HEK293 (cell line): ENCODE results near the gene RBBP8NL.

ENCODE experiments used
- ELK4 ChIP-seq: IDR thresholded peaks from 2 replicates; pipeline ENCODE4 v1.6.1; 2011; ENCODE audit warnings: mild to moderate bottlenecking, low read depth, low read length, borderline replicate concordance
- FEZF1 ChIP-seq: fragments of 450-650 bp; formaldehyde crosslinking; IDR thresholded peaks from 2 replicates; pipeline ENCODE4 v1.5.1; 2016; ENCODE audit warnings: missing biosample characterization, missing genetic modification characterization
- GLI4 ChIP-seq: fragments of 450-650 bp; formaldehyde crosslinking; IDR thresholded peaks from 2 replicates; pipeline ENCODE4 v1.5.1; 2016; ENCODE audit warnings: missing biosample characterization, missing genetic modification characterization
- GLIS1 ChIP-seq: fragments of 450-650 bp; formaldehyde crosslinking; IDR thresholded peaks from 2 replicates; pipeline ENCODE4 v1.5.1; 2016; ENCODE audit warnings: missing biosample characterization, missing genetic modification characterization
- HIC1 ChIP-seq: fragments of 450-650 bp; formaldehyde crosslinking; IDR thresholded peaks from 2 replicates; pipeline ENCODE4 v1.5.1; 2016; ENCODE audit warnings: missing biosample characterization, missing genetic modification characterization
- PBX3 ChIP-seq: sonication (generic); formaldehyde crosslinking; IDR thresholded peaks from 2 replicates; pipeline ENCODE4 v1.8.1; 2022; ENCODE audit warnings: mild to moderate bottlenecking, moderate library complexity, missing genetic modification reagents
- REST ChIP-seq: fragments of 450-650 bp; formaldehyde crosslinking; IDR thresholded peaks from 2 replicates; pipeline ENCODE4 v1.5.1; 2016; ENCODE audit warnings: missing biosample characterization, missing genetic modification characterization
- TRIM28 ChIP-seq: IDR thresholded peaks from 2 replicates; pipeline ENCODE4 v1.6.1; 2011; ENCODE audit warnings: low read length, control low read depth, borderline replicate concordance
- WT1 ChIP-seq: fragments of 450-650 bp; formaldehyde crosslinking; IDR thresholded peaks from 2 replicates; pipeline ENCODE4 v1.5.1; 2016; ENCODE audit warnings: missing biosample characterization, missing genetic modification characterization
- YY1 ChIP-seq: fragments of 450-650 bp; formaldehyde crosslinking; IDR thresholded peaks from 2 replicates; pipeline ENCODE4 v1.5.1; 2018; ENCODE audit warnings: missing biosample characterization, missing genetic modification characterization
- ZFP37 ChIP-seq: fragments of 450-650 bp; formaldehyde crosslinking; IDR thresholded peaks from 2 replicates; pipeline ENCODE4 v1.5.1; 2016; ENCODE audit warnings: missing biosample characterization, missing genetic modification characterization
- ZNF112 ChIP-seq: fragments of 450-650 bp; formaldehyde crosslinking; IDR thresholded peaks from 2 replicates; pipeline ENCODE4 v1.5.0; 2017; ENCODE audit warnings: missing biosample characterization, missing genetic modification characterization
- ZNF114 ChIP-seq: fragments of 450-650 bp; formaldehyde crosslinking; IDR thresholded peaks from 2 replicates; pipeline ENCODE4 v1.5.0; 2017; ENCODE audit warnings: missing biosample characterization, missing genetic modification characterization
- ZNF133 ChIP-seq: fragments of 450-650 bp; formaldehyde crosslinking; IDR thresholded peaks from 2 replicates; pipeline ENCODE4 v1.5.1; 2016; ENCODE audit warnings: missing biosample characterization, missing genetic modification characterization
- ZNF16 ChIP-seq: fragments of 450-650 bp; formaldehyde crosslinking; IDR thresholded peaks from 2 replicates; pipeline ENCODE4 v1.5.1; 2016; ENCODE audit warnings: low read depth, missing biosample characterization, missing genetic modification characterization
- ZNF19 ChIP-seq: fragments of 450-650 bp; formaldehyde crosslinking; IDR thresholded peaks from 2 replicates; pipeline ENCODE4; 2016; ENCODE audit warnings: missing biosample characterization, missing genetic modification characterization, low read depth
- ZNF266 ChIP-seq: fragments of 450-650 bp; formaldehyde crosslinking; IDR thresholded peaks from 2 replicates; pipeline ENCODE4 v1.5.1; 2016; ENCODE audit warnings: missing biosample characterization, missing genetic modification characterization, low read depth
- ZNF280D ChIP-seq: fragments of 450-650 bp; formaldehyde crosslinking; IDR thresholded peaks from 2 replicates; pipeline ENCODE4 v1.5.1; 2016; ENCODE audit warnings: missing biosample characterization, missing genetic modification characterization
- ZNF354C ChIP-seq: fragments of 450-650 bp; formaldehyde crosslinking; IDR thresholded peaks from 2 replicates; pipeline ENCODE4 v1.5.1; 2016; ENCODE audit warnings: missing biosample characterization, missing genetic modification characterization, low read depth, borderline replicate concordance
- ZNF394 ChIP-seq: fragments of 450-650 bp; formaldehyde crosslinking; IDR thresholded peaks from 2 replicates; pipeline ENCODE4 v1.5.1; 2016; ENCODE audit warnings: missing biosample characterization, missing genetic modification characterization, mild to moderate bottlenecking, moderate library complexity, borderline replicate concordance
- ZNF426 ChIP-seq: fragments of 450-650 bp; formaldehyde crosslinking; IDR thresholded peaks from 2 replicates; pipeline ENCODE4 v1.5.1; 2017; ENCODE audit warnings: missing biosample characterization, missing genetic modification characterization, mild to moderate bottlenecking, inconsistent platforms, moderate library complexity
- ZNF433 ChIP-seq: fragments of 450-650 bp; formaldehyde crosslinking; IDR thresholded peaks from 2 replicates; pipeline ENCODE4 v1.5.1; 2016; ENCODE audit warnings: missing biosample characterization, missing genetic modification characterization, low read depth
- ZNF501 ChIP-seq: fragments of 450-650 bp; formaldehyde crosslinking; IDR thresholded peaks from 2 replicates; pipeline ENCODE4 v1.5.1; 2016; ENCODE audit warnings: missing biosample characterization, missing genetic modification characterization
- ZNF510 ChIP-seq: fragments of 450-650 bp; formaldehyde crosslinking; IDR thresholded peaks from 2 replicates; pipeline ENCODE4 v1.5.1; 2018; ENCODE audit warnings: mild to moderate bottlenecking, missing genetic modification characterization, missing biosample characterization; ENCODE audit not compliant: insufficient replicate concordance
- ZNF544 ChIP-seq: fragments of 450-650 bp; formaldehyde crosslinking; IDR thresholded peaks from 2 replicates; pipeline ENCODE4 v1.5.0; 2017; ENCODE audit warnings: missing biosample characterization, missing genetic modification characterization
- ZNF558 ChIP-seq: fragments of 450-650 bp; formaldehyde crosslinking; IDR thresholded peaks from 2 replicates; pipeline ENCODE4 v1.5.1; 2016; ENCODE audit warnings: missing biosample characterization, missing genetic modification characterization
- ZNF585B ChIP-seq: fragments of 450-650 bp; formaldehyde crosslinking; IDR thresholded peaks from 2 replicates; pipeline ENCODE4 v1.5.1; 2016; ENCODE audit warnings: missing biosample characterization, missing genetic modification characterization
- ZNF596 ChIP-seq: fragments of 450-650 bp; IDR thresholded peaks from 2 replicates; pipeline ENCODE4 v1.5.0; 2018; ENCODE audit warnings: missing biosample characterization, mild to moderate bottlenecking, missing genetic modification characterization, moderate library complexity
- ZNF654 ChIP-seq: fragments of 450-650 bp; formaldehyde crosslinking; IDR thresholded peaks from 2 replicates; pipeline ENCODE4 v1.5.1; 2016; ENCODE audit warnings: low read depth, missing biosample characterization, missing genetic modification characterization
- ZNF677 ChIP-seq: fragments of 450-650 bp; IDR thresholded peaks from 2 replicates; pipeline ENCODE4 v1.5.0; 2018; ENCODE audit warnings: missing biosample characterization, mild to moderate bottlenecking, missing genetic modification characterization, moderate library complexity
- ZNF768 ChIP-seq: fragments of 450-650 bp; formaldehyde crosslinking; IDR thresholded peaks from 2 replicates; pipeline ENCODE4 v1.5.1; 2018; ENCODE audit warnings: missing biosample characterization, mild to moderate bottlenecking, missing genetic modification characterization

RBBP8NL gene

GRCh38 chr20:62377615-62378178 is 49.6 kb downstream of the RBBP8NL start (continued):
- TF ChIP-seq ZNF426 (tag by site-specific recombination) (no peak), ZNF19 (tag by site-specific recombination) (no peak), ZNF280D (no peak), ZNF354C (tag by site-specific recombination) (no peak), HIC1 (tag by site-specific recombination) (no peak), ZNF558 (tag by site-specific recombination) (no peak), ZNF768 (tag by site-specific recombination) (no peak), ZNF501 (no peak), ZNF266 (tag by site-specific recombination) (no peak), ZNF114 (no peak), PBX3 (CRISPR knock-in tag) (no peak), ZNF654 (no peak), ZNF677 (no peak), ZNF133 (tag by site-specific recombination) (no peak), ELK4 (no peak), ZNF596 (tag by site-specific recombination) (no peak), REST (tag by site-specific recombination) (no peak), TRIM28 (no peak), WT1 (no peak), ZNF585B (tag by site-specific recombination) (no peak), ZNF433 (tag by site-specific recombination) (no peak), YY1 (tag by site-specific recombination) (no peak), ZNF16 (tag by site-specific recombination) (peak; percentile 14; the same call in 1 of the 2 replicates), ZNF510 (tag by site-specific recombination) (no peak), FEZF1 (tag by site-specific recombination) (no peak), ZNF112 (no peak), ZNF544 (tag by site-specific recombination) (no peak), GLIS1 (tag by site-specific recombination) (peak; percentile 65), ZNF394 (tag by site-specific recombination) (no peak), GLI4 (tag by site-specific recombination) (no peak), ZFP37 (tag by site-specific recombination) (no peak)
